Left lung (tissue), 10 donors: Measurements from ENCODE around the gene QSER1. TPM values are rescaled to one million over a fixed set of nuclear protein-coding genes. Genes with fewer than 3 reads are reported as not detected.

Experiments used
- ATAC-seq: fragments of 200-7000 bp; cut with Tn5 transposase; one replicate; pipeline ENCODE4 v1.9.1; 2020; ENCODE audit warnings: moderate library complexity
- DNase-seq, 4 donors: peaks; one replicate each; pipeline ENCODE4 v3.0.0-alpha.2; 2013 to 2020
- H3K27ac ChIP-seq, 2 donors: fragments of 200-600 bp; sonication (generic) in 1 of 2; one replicate each; pipeline versions ENCODE4 v1.5.0 to v1.8.0; 2020 to 2021
- H3K27me3 ChIP-seq, 2 donors: fragments of 200-600 bp; sonication (generic) in 1 of 2; one replicate each; pipeline versions ENCODE4 v1.5.0 to v1.8.0; 2020 to 2021
- H3K36me3 ChIP-seq, 2 donors: fragments of 200-600 bp; sonication (generic) in 1 of 2; one replicate each; pipeline versions ENCODE4 v1.5.0 to v1.8.0; 2020 to 2021
- H3K4me1 ChIP-seq, 2 donors: fragments of 200-600 bp; one replicate each; pipeline ENCODE4 v1.8.0; 2021
- H3K4me3 ChIP-seq, 2 donors: fragments of 200-600 bp; sonication (generic) in 1 of 2; one replicate each; pipeline versions ENCODE4 v1.5.0 to v1.8.0; 2020 to 2021; ENCODE audit warnings: mild to moderate bottlenecking in 1 of 2
- H3K9me3 ChIP-seq, 2 donors: fragments of 200-600 bp; sonication (generic) in 1 of 2; one replicate each; pipeline versions ENCODE4 v1.5.0 to v1.8.0; 2020 to 2021
- CTCF ChIP-seq, 2 donors: fragments of 200-600 bp; sonication (generic) in 1 of 2; IDR thresholded peaks; one replicate each; pipeline versions ENCODE4 v1.5.0 to v1.8.0; 2021; ENCODE audit warnings: antibody characterized with exemption in 2 of 2
- intact Hi-C, 2 donors: fragments of 100-400 bp; cut with DNase I; formaldehyde crosslinking; loops; one replicate each; pipeline versions ENCODE4 v1.11.2 to v1.14.2; 2022
- polyA plus RNA-seq, 6 donors: library from polyadenylated mRNA; unstranded; fragments of 120-200 nt; gene quantifications; one replicate each; pipeline ENCODE4 v1.2.1, GENCODE V29; 2013; ENCODE audit not compliant: insufficient read length in 6 of 6
- total RNA-seq, 2 donors: library from RNA; stranded (reverse); fragmentation: NEBNext Ultra II Directional; extraction: Animal tissue kit (Norgen Biotek cat#: 25700); gene quantifications; one replicate each; pipeline ENCODE4 v1.2.1, GENCODE V29; 2021
- donor health status: DM: no; HTN: yes; CAD: no.
- donor health status: DM: no; HTN: no; CAD: no.

QSER1 gene
- total and polyA plus RNA-seq, 8 donors, result 23.4 to 47.4 (median 41.0) TPM

GRCh38 chr11:33015621-33016551 is 123.3 kb downstream of the QSER1 start, which contains the start of gene DEPDC7:
Gene DEPDC7, plus strand, starts transcription at chr11:33015878. Its CDS starts 78 bp downstream, at chr11:33015956.
- ATAC-seq (peak; percentile 97), DNase-seq (peak; percentile 84 to 95 (median 89))
- TF ChIP-seq CTCF (IDR thresholded peaks at IDR 0.05), result no peak
- H3K9me3 ChIP-seq, result no peaks in the 10 kb centered on the region
- intact Hi-C loops, result no loop called here
- no peaks in the 10 kb centered on the region for H3K36me3 ChIP-seq
- peak within 1 kb of the TSS; percentile 42 to 54 for H3K4me3 ChIP-seq
- H3K4me1 ChIP-seq, result peaks cover 6 to 22% of the 10 kb centered on the region in 2 donors
- peaks cover 0 to 42% of the 10 kb centered on the region in 2 donors for H3K27me3 ChIP-seq
- no peak within 1 kb of the TSS for H3K27ac ChIP-seq

GRCh38 chr11:33016654-33017053 is 124.0 kb downstream of the QSER1 start:
- Histone ChIP-seq H3K9me3 (no peaks in the 10 kb centered on the region), H3K27ac (no peak overlapping the region), H3K4me1 (peaks cover 6 to 17% of the 10 kb centered on the region in 2 donors), H3K27me3 (peaks cover 0 to 42% of the 10 kb centered on the region in 2 donors), H3K36me3 (no peaks in the 10 kb centered on the region), H3K4me3 (peak overlapping the region; percentile 42 to 54)
- no peak for ATAC-seq
- intact Hi-C loops, result no loop called here
- no peak for DNase-seq
- TF ChIP-seq CTCF (IDR thresholded peaks at IDR 0.05), result no peak

- Histone ChIP-seq H3K4me1 (peaks cover 6 to 13% of the 10 kb centered on the region in 2 donors), H3K27me3 (peaks cover 0 to 42% of the 10 kb centered on the region in 2 donors), H3K9me3 (no peaks in the 10 kb centered on the region), H3K4me3 (no peak overlapping the region), H3K27ac (no peak overlapping the region), H3K36me3 (no peaks in the 10 kb centered on the region)
- intact Hi-C loops, result no loop called here
- TF ChIP-seq CTCF (IDR thresholded peaks at IDR 0.05), result no peak
- ATAC-seq (no peak), DNase-seq (no peak)
These were observed 124.9 kb downstream of the QSER1 start for GRCh38 chr11:33017478-33017877.

GRCh38 chr11:33017965-33018364 is 125.4 kb downstream of the QSER1 start:
- Histone ChIP-seq H3K4me1 (peaks cover 6 to 13% of the 10 kb centered on the region in 2 donors), H3K27me3 (peaks cover 0 to 42% of the 10 kb centered on the region in 2 donors), H3K36me3 (no peaks in the 10 kb centered on the region), H3K27ac (no peak overlapping the region), H3K9me3 (no peaks in the 10 kb centered on the region), H3K4me3 (no peak overlapping the region)
- ATAC-seq (no peak), DNase-seq (no peak)
- intact Hi-C loops, result no loop called here
- TF ChIP-seq CTCF (IDR thresholded peaks at IDR 0.05), result no peak

GRCh38 chr11:33018840-33019239 is 126.2 kb downstream of the QSER1 start:
- H3K27ac ChIP-seq, result no peak overlapping the region
- H3K4me1 ChIP-seq, result peaks cover 6 to 13% of the 10 kb centered on the region in 2 donors
- ATAC-seq, result no peak
- TF ChIP-seq CTCF (IDR thresholded peaks at IDR 0.05), result no peak
- no peaks in the 10 kb centered on the region for H3K36me3 ChIP-seq
- intact Hi-C loops, result no loop called here
- H3K4me3 ChIP-seq, result no peak overlapping the region
- peaks cover 0 to 42% of the 10 kb centered on the region in 2 donors for H3K27me3 ChIP-seq
- H3K9me3 ChIP-seq, result no peaks in the 10 kb centered on the region
- no peak for DNase-seq
